Transverse colon (tissue), 4 donors: Measurements from ENCODE around the gene CRACDL. TPM values are rescaled to one million over a fixed set of nuclear protein-coding genes. Genes with fewer than 3 reads are reported as not detected.

ENCODE experiments used
- DNase-seq: peaks from one replicate; pipeline ENCODE4 v3.0.0-alpha.2; 2019
- H3K27ac ChIP-seq, 4 donors: fragments of 200-600 bp; sonication (generic); 2 replicates each; pipeline ENCODE4 v1.5.1; 2016 to 2018; ENCODE audit warnings: inconsistent platforms in 4 of 4
- H3K27me3 ChIP-seq: fragments of 200-600 bp; sonication (generic); 2 replicates; pipeline ENCODE4 v1.5.1; 2017; ENCODE audit warnings: inconsistent platforms
- H3K36me3 ChIP-seq, 4 donors: fragments of 200-600 bp; sonication (generic); 2 replicates each; pipeline ENCODE4 v1.5.1; 2017 to 2019; ENCODE audit warnings: inconsistent platforms in 4 of 4
- H3K4me1 ChIP-seq, 4 donors: fragments of 200-600 bp; sonication (generic); 2 replicates each; pipeline ENCODE4 v1.5.1; 2017 to 2020; ENCODE audit warnings: inconsistent platforms in 4 of 4
- H3K4me3 ChIP-seq, 4 donors: fragments of 200-600 bp; sonication (generic); 1 replicate in 1 of 4; 2 replicates in 3 of 4; pipeline versions ENCODE4 v1.5.1 to v1.6.1; 2017 to 2019; ENCODE audit warnings: inconsistent platforms in 4 of 4
- H3K9me3 ChIP-seq, 2 donors: fragments of 200-600 bp; sonication (generic); 2 replicates each; pipeline ENCODE4 v1.5.1; 2017 to 2019; ENCODE audit warnings: inconsistent platforms in 2 of 2
- CTCF ChIP-seq, 5 experiments: fragments of 200-600 bp in 3 of 5; fragments of 450-650 bp in 2 of 5; sonication (generic) in 3 of 5; IDR thresholded peaks; 1 replicate in 2 of 5; 2 replicates in 3 of 5; pipeline ENCODE4 v1.5.1; 2016 to 2017; ENCODE audit warnings: antibody characterized with exemption in 5 of 5, inconsistent platforms in 3 of 5, mild to moderate bottlenecking in 2 of 5, moderate library complexity in 1 of 5
- EP300 ChIP-seq: sonication (generic); formaldehyde crosslinking; IDR thresholded peaks from one replicate; pipeline ENCODE4 v1.6.1; 2017; ENCODE audit warnings: antibody characterized with exemption, low read depth
- POLR2A ChIP-seq: fragments of 450-650 bp; IDR thresholded peaks from one replicate; pipeline ENCODE4 v1.6.1; 2016; ENCODE audit warnings: antibody characterized with exemption, mild to moderate bottlenecking, moderate library complexity
- POLR2AphosphoS5 ChIP-seq, 3 donors: sonication (generic); formaldehyde crosslinking; IDR thresholded peaks; one replicate each; pipeline ENCODE4 v1.6.1; 2016; ENCODE audit warnings: antibody characterized with exemption in 3 of 3
- WGBS, 2 donors: methylation state at CpG; one replicate each; pipeline ENCODE4 v1.1.5; 2018; ENCODE audit warnings: low coverage in 1 of 2; 5-methylcytosine and 5-hydroxymethylcytosine counted together
- in situ Hi-C, 4 donors: fragments of 200-750 bp; cut with MboI; loops; one replicate each; pipeline versions ENCODE4 v1.15.0 to v1.15.1; 2017; ENCODE audit warnings: low sequenced_read_pairs in 3 of 4, low pct_ligation_motif_present in 1 of 4, low pct_unique_long_range_greater_than_20kb in 1 of 4
- intact Hi-C: fragments of 100-400 bp; cut with DNase I; formaldehyde crosslinking; loops from one replicate; pipeline ENCODE4 v1.15.1; 2023; ENCODE audit warnings: low total_unique reads
- total RNA-seq, 4 donors: library from RNA; depleted of rRNA; stranded (reverse); fragments of >200 nt; gene quantifications; one replicate each; pipeline ENCODE4 v1.1.0, GENCODE V29; 2016

CRACDL gene
- total RNA-seq, 4 donors from 2014 or later, result 15.1 to 21.3 (median 16.9) TPM

DNA sequence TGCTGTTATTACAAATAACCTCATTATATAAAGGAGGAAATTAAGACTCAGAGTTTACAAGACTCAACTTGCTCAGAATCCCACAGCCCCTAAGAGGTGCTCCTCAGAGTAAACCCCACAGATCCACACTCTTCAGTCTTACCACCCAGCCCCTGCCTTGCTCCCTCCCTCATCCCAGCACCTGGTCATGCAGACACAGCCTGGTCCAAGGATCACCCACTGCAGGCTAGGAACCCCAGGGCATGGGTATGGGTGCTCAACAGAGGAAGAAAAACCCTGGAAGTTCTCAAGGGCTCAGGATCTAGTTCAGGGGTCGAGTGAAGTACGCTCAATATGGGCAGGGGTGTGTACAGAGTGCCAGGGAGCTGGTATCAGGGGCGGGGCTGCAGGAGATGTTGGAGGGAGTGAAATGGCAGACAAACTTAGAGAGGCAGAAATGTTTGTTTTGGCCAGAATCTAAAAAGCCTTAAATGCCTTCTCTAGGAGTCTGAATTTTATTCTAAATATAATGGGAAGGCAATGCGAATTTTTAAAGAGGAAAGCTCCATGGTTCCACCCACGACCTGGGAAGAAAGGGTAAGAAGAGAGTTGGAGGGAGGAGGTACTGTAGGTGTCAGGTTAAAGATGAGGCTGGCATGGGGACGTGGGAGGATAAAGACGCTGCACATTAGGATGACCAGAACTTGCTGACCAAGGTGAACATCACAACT is 126.0 kb downstream of the CRACDL start:
- WGBS, 2 donors, result 31 to 48% methylated on average over 4 to 7 of the region's 7 CpGs
- intact Hi-C loops (loop anchor here (5.0 kb wide), 1 partner anchor 78 kb away; the partner anchor contains the start of gene MGAT4A), in situ Hi-C loops (no loop called here)
- peak overlapping the region in 1 of 4 donors; percentile 17 for H3K27ac ChIP-seq
- no peaks in the 10 kb centered on the region for H3K9me3 ChIP-seq
- no peak for DNase-seq
- no peaks in the 10 kb centered on the region for H3K36me3 ChIP-seq
- TF ChIP-seq POLR2AphosphoS5 (IDR thresholded peaks at IDR 0.05) (no peak), EP300 (no peak), POLR2A (no peak), CTCF (IDR thresholded peaks at IDR 0.05) (no peak)
- H3K4me3 ChIP-seq, result no peak overlapping the region
- H3K4me1 ChIP-seq, result peaks cover 0 to 15% (median 8%) of the 10 kb centered on the region in 4 donors
- H3K27me3 ChIP-seq, result no peaks in the 10 kb centered on the region

DNA sequence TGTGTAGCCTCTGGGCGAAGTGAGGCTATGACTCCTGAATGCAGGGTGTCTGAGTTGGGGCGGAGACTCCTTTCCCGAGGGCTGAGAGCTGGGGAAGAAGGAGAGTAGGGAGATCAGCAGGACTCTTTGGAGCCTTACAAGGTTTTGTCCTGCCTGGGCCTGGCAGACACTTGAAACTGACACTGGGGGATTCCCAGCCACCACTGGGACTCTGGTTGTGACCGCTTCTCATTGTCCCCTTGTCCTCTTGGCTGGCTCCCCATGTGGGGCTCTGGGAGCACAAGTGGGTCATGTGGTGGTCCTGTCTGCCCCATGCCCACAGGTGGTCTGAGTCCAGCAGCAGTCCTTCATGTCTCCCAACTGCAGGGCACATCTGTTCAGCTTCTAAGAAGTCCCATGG is 126.9 kb downstream of the CRACDL start:
- Histone ChIP-seq H3K4me1 (peaks cover 0 to 15% (median 8%) of the 10 kb centered on the region in 4 donors), H3K4me3 (no peak overlapping the region), H3K9me3 (no peaks in the 10 kb centered on the region), H3K36me3 (no peaks in the 10 kb centered on the region), H3K27me3 (no peaks in the 10 kb centered on the region), H3K27ac (no peak overlapping the region)
- TF ChIP-seq CTCF (IDR thresholded peaks at IDR 0.05) (no peak), POLR2AphosphoS5 (IDR thresholded peaks at IDR 0.05) (no peak), EP300 (no peak), POLR2A (no peak)
- in situ Hi-C loops (no loop called here), intact Hi-C loops (loop anchor here (5.0 kb wide), 1 partner anchor 77 kb away; the partner anchor contains the start of gene MGAT4A)
- WGBS, 2 donors, result 91 to 100% methylated on average over 3 to 4 of the region's 4 CpGs
- no peak for DNase-seq

- 88% methylated on average over 3 of the region's 3 CpGs; no CpG with 5 or more reads in 1 of the 2 donors for WGBS, 2 donors
Observed at GRCh38 chr2:98808546-98808945, 127.5 kb downstream of the CRACDL start.

More at GRCh38 chr2:98808546-98808945, 127.5 kb downstream of the CRACDL start:
- H3K9me3 ChIP-seq, result no peaks in the 10 kb centered on the region
- no peak for DNase-seq
- H3K27me3 ChIP-seq, result no peaks in the 10 kb centered on the region
- no peak overlapping the region for H3K27ac ChIP-seq
- H3K36me3 ChIP-seq, result no peaks in the 10 kb centered on the region
- intact Hi-C loops (loop anchor here (5.0 kb wide), 1 partner anchor 76 kb away; the partner anchor contains the start of gene MGAT4A), in situ Hi-C loops (no loop called here)
- H3K4me3 ChIP-seq, result no peak overlapping the region
- peaks cover 0 to 15% (median 8%) of the 10 kb centered on the region in 4 donors for H3K4me1 ChIP-seq
- TF ChIP-seq CTCF (IDR thresholded peaks at IDR 0.05) (no peak), POLR2A (no peak), EP300 (no peak), POLR2AphosphoS5 (IDR thresholded peaks at IDR 0.05) (no peak)
